HL-60/S4 treated with retinoic acid at 250 ng/mL for 4 days and 3 days (cell line): ENCODE data around the gene NIT1.

Experiments
- in situ Hi-C: fragments of 300-500 bp; cut with MboI; formaldehyde crosslinking; loops from 2 replicates; pipeline ENCODE4 v1.7.0; 2022; ENCODE audit warnings: low sequenced_read_pairs

NIT1 gene, protein sequence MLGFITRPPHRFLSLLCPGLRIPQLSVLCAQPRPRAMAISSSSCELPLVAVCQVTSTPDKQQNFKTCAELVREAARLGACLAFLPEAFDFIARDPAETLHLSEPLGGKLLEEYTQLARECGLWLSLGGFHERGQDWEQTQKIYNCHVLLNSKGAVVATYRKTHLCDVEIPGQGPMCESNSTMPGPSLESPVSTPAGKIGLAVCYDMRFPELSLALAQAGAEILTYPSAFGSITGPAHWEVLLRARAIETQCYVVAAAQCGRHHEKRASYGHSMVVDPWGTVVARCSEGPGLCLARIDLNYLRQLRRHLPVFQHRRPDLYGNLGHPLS

DNA sequence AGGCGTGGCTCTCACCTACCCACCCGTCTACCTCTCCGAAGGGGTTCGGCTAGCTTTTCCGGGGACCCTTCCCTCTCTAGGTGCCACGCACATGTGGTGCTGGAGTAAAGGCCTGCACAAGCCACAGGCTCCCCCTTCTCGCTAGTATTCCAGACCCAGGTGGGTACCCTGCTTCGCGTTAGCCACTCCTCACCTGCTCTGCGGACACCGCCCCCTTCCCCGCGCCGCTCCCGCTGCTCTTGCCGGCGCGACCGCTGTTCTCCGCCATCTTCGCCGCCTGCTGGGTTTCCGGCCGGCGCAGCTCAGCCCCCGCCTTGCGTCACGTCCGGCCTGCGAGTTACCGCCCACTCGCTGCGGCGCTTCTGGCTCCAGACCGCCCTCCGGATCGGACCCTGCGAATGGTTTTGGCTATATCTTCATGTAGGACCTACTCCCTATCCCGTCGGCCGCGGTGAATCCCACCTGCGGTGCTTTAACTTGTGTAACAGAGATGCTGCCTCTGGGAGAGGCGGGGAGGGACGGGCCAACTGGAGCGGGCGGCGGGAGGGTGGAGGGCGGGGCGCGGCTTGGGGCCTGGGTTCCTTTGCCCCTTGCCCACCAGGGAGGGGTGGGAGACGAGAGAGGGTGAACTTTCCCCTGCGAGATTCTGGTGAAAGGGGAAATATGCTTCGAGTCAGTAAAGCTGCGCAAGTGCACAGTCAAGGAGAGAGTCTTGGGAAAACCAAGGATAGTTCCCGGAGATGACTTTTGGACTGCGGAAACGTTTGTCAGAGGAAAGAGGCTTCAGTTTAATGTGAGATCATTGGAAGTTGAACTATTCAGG lies at the start of gene NIT1, which contains the start of gene PFDN2:
Gene NIT1, plus strand, starts transcription at position 347 of the 823 bp plus-strand sequence. Its CDS starts 72 bp downstream, at position 419.
Gene PFDN2, minus strand, starts transcription at position 279 of the 823 bp plus-strand sequence. Its CDS starts 11 bp downstream, at position 268.
- in situ Hi-C loops = no loop called here

DNA sequence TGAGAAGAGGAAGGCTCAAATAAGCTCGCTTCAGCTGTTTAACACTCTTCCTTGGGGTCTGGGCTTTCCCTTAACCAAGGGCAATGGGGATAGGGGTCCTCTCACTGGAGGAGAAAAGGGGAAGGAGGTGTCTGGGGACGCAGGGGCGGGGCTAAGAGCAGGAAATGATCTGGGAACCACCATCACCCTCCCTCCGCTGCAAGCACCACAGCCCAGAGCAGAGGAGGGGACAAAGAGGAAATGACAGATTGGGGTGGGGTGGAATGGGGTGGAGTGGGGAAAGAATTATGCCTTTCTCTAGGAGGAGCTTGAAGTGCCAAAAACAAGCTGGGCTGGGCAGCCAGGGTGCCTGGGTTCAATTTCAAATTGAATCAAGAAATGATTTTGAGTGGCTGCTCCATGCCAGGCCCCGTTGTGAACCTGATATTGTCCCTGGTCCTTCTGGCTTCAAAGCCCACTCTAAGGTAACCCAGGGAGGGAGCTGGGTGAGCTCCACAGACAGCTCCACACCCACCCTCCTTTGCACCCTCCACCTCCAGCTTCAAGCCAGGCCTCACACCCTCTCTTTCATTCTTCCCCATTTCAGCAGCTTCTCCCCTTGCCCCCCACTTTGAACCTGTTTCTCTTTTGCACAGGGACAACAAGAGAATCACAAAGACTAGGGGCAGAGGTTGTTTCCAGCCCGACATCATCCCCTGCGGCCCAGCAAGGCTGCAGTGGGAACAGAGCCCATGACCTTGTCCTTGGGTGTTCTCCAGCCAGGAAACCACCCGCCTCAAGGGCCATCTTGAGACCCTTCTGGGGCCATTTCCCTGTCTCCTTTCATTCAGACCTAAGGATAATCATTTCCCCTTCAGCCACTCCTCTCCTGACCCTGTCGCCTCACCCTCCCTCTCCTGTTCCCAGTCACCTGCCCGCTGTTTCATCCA lies 49.3 kb upstream of the NIT1 start:
- in situ Hi-C loops = no loop called here

DNA sequence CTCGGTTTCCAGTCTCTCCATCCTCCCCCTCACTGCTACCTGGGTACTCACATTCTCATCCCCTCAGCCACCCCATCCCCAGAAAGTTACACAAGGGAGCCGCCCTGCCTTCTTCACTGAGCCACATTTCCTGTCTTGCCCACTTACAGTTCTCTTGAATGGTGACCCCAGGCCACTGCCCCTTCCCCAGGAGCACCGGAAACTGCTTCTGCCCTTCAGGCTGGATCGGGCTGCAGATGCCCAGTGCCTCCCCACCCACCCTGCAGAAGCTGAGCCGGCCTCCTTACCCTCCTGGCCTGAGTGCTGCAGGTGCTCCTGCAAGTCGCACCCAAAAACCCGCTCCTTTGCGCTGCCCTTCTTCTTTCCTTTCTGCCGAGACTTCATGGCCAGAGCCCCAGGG lies 48.7 kb upstream of the NIT1 start:
- in situ Hi-C loops = no loop called here

DNA sequence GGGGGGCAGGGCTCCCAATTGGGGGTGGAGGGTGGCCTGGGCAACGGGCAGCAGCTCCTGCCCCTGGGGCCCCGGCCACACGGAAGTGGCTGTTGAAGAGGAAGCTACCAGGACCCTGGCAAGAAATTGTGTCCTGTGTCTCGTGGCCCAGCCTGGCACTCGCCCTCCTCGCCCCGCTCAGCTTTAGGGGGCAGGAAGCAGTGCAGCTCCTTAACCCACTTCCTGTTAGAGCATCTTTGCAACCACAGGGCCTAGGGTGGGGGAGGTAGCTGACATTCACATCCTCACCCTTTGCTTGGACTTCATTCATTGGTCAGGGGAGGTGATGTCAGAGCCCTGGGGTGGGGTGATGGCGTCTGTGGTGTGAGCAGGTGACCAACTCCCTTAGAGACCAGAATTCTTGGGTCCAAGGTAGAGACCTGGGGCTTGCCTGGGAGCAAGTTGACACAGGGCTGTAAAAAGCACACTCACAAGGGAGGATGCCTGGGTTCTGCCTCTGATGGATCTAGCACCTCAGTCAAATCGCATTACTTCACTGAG lies 48.1 kb upstream of the NIT1 start, which contains the start of gene ARHGAP30:
Gene ARHGAP30, minus strand, starts transcription at position 161 of the 540 bp plus-strand sequence. CDS start 267 bp downstream, outside the sequence.
- in situ Hi-C loops = no loop called here

DNA sequence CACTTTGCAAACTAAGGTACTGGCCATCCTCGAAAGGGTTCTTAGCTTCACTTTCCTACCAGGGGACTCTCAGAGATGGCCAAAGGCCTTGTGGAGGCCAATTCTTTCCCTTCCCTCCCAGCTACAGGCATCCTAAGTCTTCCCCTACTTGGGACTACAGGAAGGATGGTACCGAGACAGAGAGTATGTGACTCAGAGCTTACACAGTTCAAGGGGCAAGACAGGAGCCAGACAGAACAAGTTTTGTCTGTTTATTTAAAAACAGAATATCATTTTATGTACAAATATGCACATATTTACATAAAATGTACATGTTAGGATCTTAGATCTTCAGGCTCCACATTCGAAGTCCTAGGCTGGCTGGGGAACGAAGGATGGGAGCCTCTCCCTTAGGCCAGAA lies 47.1 kb upstream of the NIT1 start:
- in situ Hi-C loops = no loop called here

DNA sequence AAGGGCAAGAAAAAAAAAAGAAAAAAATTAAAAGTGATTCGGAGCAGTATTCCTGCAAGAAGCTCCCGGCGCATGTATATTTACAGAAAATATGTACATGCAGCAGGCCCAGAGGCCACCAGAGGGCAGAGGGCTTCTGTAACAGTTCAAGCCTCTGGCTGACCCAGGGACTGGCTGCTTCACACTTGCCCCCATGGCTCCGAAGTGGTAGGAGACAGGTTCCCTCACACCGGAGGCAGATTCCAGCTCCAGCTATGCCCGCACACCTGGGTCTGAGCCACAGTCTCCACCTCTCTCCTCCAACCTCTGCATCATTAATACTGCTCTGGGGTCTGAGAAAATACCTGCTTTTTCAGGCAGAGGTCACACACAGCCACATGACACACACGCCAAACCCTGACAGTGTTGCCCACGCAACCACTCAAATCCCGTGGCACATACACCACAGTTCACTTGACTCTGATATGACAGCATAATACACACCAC lies 46.0 kb upstream of the NIT1 start:
- in situ Hi-C loops = no loop called here

DNA sequence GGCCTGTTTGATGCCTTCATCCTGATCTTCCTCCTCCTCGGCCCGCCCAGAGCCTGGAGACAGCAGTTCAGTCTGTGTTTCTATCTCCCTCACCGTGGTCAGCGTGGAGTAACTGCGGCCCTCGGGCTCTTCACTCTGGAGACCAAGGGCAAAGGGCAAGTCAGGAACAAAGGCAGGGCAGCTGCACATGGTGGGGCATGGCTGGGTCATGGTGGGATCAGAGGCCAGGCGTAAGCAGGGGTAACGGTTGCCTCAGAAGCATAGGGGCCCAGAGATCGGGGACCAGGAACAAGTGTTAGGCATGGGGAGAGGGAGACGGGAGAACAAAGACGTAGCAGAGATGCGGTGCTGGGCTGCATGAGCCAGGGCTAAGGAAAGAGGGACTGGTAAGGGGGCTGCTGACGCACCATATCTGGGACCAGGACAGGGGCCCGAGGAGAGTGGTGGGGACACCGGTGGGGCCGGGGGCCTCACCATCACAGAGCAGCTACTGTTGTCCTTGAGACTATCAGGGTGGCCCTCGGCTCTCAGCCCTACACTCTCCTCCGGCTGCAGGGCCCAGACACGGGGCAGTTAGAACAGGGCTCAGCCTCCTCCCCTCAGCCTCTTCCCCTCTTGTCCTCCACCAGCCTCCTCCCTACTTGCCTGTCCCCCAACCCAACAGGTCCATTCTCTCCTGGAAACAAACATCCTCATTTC lies 45.0 kb upstream of the NIT1 start:
- in situ Hi-C loops = no loop called here

DNA sequence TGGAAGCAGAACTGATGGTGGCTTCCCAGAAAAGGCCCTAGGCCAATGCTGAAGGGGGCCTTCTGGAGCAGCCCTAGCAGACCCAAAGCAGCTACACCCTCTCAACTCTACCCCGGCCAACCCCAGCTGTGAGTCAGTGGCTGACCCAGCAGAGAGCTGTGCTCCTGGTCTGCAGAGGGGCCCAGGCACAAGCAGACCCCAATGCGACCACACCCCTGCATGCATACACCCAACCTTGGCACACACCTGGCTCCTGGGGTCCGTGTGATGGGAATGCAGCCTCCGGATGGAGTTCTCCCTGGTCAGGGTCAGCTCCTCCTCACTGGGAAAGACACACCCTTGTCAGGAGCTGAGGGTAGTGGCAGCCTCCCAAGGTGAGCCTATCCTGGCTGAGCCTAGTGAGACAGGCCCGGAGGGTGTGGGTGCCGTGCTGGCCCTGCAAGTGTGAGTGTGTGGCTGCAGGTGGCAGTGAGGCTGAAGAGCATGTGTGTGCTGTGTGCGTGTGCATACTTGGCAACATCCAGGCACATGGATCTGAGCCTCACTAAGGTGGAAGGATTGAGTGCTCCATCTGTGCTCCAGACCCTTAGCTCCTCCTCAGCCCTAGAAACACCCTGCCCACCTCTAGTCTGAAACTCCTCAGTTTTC lies 44.3 kb upstream of the NIT1 start:
- in situ Hi-C loops = no loop called here

DNA sequence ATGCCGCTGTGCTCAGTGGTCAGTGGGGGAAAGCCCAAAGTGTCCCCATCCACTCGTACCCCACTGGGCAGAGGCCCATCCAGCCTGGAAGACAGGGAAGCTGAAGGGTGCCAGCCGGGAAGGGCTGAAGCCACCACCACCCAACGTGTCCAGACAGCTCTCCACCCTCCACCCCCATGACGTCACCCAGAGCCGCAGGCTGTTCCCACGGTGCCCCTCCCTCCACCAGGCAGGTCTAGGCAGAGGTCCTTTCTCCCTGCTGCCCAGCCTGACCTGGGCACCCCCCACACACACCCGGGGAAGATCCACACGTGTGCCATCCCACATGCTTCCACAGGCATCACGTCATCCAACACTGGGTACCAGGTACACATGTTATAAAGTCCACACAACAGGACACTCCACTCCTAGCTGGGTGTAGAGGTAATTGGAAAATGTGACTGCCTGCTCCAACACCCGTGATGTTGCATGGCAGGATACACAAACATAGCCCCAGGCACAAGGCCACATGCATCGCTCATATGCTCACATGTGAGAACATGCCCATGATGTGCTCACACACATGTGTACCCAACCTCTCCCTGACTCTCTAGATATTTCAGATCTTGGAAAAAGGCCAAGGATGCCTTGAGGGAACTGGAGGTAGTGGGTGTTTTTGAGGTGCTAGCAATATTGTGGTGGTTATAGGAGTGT lies 43.1 kb upstream of the NIT1 start:
- in situ Hi-C loops = no loop called here

DNA sequence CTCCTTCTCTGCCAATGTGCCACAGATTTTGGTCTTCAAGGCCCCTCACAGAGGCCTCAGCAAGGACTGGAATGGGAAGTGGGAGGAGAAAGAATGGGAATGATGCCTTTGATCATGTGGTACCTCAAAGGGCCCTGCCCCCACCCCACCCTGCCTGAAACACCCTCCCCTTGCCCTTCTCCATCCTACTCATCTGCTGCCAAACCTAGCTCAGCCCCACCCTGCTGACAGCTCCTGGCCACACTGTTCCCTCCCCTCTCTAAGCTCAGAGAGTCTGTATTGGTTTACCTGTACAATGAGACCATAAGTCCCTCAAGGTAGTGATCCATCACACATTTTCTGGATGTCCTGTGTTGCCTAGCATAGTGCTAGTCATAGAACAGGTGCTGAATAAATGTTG lies 41.5 kb upstream of the NIT1 start:
- in situ Hi-C loops = no loop called here

DNA sequence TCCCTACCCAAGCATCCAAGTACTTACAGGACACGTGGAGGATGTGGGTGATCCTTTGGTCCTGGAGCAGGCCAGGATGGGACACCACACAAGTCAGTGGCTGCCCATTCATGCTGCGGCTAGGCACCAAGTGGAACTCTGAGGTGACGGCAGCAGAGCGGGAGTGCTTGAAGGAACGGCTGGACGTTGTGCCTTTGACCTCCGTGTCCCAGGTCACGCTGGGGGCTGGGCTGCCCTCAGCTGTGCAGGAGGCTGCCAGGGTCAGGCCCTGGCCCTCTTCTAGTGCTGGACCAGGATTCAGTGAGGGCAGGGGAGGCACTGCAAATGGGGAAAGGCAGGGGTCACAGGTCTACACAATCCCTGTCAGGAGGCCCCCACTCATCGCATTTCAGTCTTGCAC lies 40.5 kb upstream of the NIT1 start:
- in situ Hi-C loops = no loop called here

DNA sequence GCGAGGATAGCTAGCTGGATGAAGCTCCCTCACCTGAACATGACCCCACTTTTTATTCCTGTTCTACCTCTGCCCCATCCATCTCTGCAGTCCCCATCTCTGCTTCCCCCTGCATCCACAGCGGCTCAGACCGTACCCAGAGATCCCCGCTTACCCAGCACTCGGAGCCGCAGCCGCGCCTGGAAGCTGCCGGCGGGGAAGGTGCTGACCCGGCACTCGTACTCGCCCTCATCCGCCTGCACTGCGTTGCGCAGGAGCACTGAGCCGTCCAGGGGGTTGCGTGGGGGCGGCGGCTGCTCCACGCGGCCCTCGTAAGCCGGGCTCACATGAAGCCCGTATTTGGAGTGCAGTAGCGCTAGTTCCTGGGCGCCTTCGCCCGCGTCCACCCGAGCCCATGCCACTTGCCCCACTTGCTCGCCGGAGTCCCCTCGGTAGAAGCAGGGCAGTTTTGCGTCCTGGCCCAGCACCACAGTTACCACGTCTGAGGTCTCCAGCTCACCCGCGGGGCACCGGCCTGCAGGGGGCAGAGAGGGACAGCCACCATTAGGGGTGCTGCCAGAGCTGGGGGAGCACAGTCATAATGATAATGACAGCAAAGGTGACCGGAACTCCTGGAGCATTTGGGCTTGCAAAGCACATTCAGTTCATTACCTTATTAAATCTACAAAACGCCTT lies 38.3 kb upstream of the NIT1 start:
- in situ Hi-C loops = no loop called here

DNA sequence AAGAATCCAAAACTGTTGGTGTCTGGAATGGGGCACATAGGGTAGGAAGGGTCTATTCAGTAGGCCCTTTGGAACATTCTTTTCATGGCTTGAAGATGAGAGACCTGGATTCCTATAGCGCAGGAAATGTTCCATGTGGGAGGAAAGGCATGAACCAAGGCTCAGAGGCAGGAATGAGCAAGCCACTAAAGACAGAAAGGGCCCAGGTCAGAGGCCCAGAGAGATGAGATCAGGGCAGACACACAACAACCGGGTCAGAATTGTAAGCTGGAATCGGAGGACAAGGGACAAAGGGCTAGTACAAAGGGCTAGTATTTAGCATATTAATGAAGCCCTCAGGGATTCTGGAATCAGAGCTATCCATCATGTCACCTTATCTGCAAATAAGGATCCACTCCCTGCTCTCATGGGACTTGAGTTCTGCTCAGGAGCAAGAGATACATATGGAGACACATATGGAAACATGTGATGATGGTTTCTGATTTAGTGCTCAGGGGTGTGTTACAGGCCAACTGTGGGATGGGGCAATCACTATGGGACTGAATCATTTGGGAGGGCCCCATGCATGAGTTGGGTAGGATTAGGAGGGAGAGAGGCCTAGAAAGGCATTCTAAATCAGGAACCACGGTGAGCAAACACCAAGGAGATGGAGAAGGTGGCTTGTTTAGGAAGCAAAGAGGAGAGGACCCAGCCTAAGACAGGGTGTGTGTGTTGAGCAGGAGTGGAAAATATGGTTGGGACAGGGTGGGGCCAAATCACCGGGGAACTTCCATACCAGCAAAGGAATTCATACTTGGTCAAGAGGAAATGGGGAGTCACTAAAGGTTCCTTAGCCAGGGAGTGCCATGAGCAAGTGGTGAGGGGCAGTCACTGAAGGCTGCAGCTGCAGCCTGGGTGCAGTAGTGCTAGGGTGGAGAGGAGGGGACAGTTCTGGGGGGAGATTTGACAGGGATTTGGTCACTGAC lies 37.2 kb upstream of the NIT1 start:
- in situ Hi-C loops = no loop called here

DNA sequence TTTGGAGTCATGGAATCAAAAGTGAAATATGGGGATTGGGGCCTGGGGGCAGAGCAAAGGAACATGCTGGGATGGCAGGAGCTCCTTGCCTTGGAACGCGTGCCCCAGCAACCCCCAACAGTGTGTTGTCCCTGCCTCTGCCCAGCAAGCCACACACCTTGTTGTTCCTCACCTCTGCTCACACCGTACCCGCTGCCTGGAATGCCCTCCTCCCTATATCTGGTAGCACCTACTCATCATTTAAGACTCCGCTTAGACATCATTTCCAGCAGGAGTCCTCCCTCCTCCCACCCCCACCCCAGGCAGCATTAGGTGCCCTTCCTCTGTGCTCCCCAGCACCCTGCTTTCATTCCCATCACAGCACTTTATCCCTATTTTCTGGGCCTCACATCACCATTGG lies 36.4 kb upstream of the NIT1 start:
- in situ Hi-C loops = no loop called here

DNA sequence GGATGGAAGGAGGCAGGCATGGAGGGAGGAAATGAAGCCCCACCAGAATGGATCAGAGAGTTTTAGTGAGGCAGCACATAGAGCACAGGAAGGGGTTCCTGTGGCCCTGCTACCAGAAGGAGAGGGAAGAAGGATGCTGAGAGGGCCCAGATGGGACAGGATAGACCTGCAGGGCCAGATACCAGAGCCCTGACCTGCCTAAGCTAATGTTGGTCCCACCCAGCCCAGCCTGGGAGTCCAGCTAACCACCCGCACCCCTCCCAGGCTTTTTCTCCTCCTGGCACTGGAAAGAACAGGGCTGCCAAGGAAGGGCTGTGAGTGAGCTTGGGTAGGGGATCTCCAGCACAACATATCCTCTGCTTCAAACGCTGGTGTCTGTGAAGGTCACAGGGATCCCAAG lies 35.4 kb upstream of the NIT1 start:
- in situ Hi-C loops = no loop called here

DNA sequence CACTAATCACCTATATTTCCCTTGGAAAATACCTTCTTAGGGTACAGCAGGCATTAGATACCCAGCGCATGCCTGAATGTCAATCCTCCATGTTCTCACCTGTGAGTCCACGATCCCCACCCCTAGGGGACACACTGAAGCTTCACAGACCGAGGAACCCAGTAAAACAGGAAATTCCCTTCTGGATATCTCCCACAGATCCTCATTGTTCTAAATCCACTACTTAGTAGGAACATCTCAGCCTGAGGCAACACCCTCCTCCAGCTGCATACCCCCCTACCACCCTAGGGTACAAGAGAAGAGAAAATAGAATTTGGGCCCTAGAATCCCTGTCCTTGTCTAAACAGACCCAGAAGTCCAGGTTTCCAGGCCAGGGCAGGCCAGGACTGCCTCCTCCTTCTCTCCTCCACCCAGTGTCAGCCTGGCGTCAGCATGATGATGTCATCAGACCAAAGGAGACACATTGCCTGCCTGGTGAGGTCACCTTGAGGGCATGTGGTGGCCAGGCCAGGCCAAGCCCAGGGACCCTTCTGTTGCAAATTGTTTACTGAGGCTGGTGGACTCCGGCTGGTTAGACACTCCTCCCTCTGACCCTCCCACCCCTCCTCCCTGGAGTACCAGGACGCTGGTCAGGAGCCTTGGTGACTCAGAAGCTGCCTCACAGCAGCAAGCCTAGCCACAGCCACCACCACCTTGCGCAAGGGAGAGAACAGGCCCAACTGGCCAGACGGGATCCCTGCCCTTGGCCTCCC lies 34.7 kb upstream of the NIT1 start:
- in situ Hi-C loops = no loop called here
